ENCODE measurements around the gene CCNJ. TPM values are rescaled to one million over a fixed set of nuclear protein-coding genes. Genes with fewer than 3 reads are reported as not detected.

The CCNJ gene
- total and polyA plus RNA-seq, 2 of the 13 experiments (the other 11 are each of a cell fraction or from before 2014, with no cell fraction given): 14.1 to 21.5 TPM

DNA sequence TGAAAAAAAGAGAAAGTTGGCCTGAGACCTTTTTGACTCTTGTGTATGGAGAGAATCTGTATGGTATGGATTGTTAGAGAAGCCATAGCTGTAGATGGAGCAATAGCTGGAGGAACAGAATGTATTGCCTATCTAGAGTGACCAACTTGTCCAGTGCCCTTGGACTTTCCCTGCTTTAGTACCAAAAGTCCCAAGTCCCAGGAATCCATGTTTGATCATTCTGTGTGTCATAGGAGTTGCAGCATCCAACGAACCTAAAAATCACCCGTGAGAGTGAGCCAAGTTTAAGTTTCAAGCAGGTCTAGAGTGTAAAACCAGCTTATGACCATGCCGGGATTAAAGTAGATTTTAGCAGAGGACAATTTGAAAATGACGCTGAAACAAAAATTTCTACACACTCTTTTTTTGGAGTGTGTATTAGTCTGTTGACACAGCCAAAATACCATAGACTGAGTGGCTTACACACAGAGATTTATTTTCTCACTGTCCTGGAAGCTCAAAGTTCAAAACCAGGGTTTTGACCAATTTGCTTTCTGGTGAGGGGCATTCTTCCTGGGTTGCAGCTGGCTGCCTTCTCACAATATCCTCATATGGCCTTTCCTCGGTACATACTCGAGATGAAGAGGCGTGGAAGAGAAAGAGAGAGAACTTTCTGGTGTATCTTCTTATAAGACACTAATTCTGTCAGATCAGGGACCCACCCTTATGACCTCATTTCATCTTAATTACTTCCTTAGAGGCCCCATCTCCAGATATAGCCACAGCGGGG, 49.8 kb downstream of the CCNJ start (continued):
- TF ChIP-seq, protein P1, sequence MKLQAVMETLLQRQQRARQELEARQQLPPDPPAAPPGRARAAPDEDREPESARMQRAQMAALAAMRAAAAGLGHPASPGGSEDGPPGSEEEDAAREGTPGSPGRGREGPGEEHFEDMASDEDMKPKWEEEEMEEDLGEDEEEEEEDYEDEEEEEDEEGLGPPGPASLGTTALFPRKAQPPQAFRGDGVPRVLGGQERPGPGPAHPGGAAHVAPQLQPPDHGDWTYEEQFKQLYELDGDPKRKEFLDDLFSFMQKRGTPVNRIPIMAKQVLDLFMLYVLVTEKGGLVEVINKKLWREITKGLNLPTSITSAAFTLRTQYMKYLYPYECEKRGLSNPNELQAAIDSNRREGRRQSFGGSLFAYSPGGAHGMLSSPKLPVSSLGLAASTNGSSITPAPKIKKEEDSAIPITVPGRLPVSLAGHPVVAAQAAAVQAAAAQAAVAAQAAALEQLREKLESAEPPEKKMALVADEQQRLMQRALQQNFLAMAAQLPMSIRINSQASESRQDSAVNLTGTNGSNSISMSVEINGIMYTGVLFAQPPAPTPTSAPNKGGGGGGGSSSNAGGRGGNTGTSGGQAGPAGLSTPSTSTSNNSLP (IDR thresholded peaks at IDR 0.05; ENCODE audit: low read depth, low read length): no peak
- TF ChIP-seq, protein P2, sequence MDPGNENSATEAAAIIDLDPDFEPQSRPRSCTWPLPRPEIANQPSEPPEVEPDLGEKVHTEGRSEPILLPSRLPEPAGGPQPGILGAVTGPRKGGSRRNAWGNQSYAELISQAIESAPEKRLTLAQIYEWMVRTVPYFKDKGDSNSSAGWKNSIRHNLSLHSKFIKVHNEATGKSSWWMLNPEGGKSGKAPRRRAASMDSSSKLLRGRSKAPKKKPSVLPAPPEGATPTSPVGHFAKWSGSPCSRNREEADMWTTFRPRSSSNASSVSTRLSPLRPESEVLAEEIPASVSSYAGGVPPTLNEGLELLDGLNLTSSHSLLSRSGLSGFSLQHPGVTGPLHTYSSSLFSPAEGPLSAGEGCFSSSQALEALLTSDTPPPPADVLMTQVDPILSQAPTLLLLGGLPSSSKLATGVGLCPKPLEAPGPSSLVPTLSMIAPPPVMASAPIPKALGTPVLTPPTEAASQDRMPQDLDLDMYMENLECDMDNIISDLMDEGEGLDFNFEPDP (CRISPR knock-in tag; conservative IDR thresholded peaks at IDR 0.05): no peak
- TF ChIP-seq RFXANK (CRISPR knock-in tag; IDR thresholded peaks at IDR 0.05): no peak
- TF ChIP-seq ZNF607 (CRISPR knock-in tag; IDR thresholded peaks at IDR 0.05; ENCODE audit: borderline replicate concordance): no peak
- TF ChIP-seq TCF12 (IDR thresholded peaks at IDR 0.05): no peak
- TF ChIP-seq TCF12 (CRISPR knock-in tag; IDR thresholded peaks at IDR 0.05): no peak
- no peak for TF ChIP-seq ZKSCAN8 (CRISPR knock-in tag; IDR thresholded peaks at IDR 0.05; ENCODE audit: borderline replicate concordance)
- TF ChIP-seq HOXA5 (CRISPR knock-in tag; IDR thresholded peaks at IDR 0.05): no peak
- TF ChIP-seq, protein P3, sequence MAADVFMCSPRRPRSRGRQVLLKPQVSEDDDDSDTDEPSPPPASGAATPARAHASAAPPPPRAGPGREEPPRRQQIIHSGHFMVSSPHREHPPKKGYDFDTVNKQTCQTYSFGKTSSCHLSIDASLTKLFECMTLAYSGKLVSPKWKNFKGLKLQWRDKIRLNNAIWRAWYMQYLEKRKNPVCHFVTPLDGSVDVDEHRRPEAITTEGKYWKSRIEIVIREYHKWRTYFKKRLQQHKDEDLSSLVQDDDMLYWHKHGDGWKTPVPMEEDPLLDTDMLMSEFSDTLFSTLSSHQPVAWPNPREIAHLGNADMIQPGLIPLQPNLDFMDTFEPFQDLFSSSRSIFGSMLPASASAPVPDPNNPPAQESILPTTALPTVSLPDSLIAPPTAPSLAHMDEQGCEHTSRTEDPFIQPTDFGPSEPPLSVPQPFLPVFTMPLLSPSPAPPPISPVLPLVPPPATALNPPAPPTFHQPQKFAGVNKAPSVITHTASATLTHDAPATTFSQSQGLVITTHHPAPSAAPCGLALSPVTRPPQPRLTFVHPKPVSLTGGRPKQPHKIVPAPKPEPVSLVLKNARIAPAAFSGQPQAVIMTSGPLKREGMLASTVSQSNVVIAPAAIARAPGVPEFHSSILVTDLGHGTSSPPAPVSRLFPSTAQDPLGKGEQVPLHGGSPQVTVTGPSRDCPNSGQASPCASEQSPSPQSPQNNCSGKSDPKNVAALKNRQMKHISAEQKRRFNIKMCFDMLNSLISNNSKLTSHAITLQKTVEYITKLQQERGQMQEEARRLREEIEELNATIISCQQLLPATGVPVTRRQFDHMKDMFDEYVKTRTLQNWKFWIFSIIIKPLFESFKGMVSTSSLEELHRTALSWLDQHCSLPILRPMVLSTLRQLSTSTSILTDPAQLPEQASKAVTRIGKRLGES (CRISPR knock-in tag; IDR thresholded peaks at IDR 0.05; ENCODE audit: borderline replicate concordance): no peak
- TF ChIP-seq MAF1 (CRISPR knock-in tag; IDR thresholded peaks at IDR 0.05; ENCODE audit: borderline replicate concordance): no peak
- TF ChIP-seq GPN1 (CRISPR knock-in tag; IDR thresholded peaks at IDR 0.05; ENCODE audit: borderline replicate concordance): no peak
- TF ChIP-seq TOE1 (CRISPR knock-in tag; IDR thresholded peaks at IDR 0.05): no peak
- TF ChIP-seq, protein P4, sequence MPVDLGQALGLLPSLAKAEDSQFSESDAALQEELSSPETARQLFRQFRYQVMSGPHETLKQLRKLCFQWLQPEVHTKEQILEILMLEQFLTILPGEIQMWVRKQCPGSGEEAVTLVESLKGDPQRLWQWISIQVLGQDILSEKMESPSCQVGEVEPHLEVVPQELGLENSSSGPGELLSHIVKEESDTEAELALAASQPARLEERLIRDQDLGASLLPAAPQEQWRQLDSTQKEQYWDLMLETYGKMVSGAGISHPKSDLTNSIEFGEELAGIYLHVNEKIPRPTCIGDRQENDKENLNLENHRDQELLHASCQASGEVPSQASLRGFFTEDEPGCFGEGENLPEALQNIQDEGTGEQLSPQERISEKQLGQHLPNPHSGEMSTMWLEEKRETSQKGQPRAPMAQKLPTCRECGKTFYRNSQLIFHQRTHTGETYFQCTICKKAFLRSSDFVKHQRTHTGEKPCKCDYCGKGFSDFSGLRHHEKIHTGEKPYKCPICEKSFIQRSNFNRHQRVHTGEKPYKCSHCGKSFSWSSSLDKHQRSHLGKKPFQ (CRISPR knock-in tag; IDR thresholded peaks at IDR 0.05; ENCODE audit: insufficient replicate concordance): no peak
- TF ChIP-seq ZNF20 (CRISPR knock-in tag; IDR thresholded peaks at IDR 0.05): no peak
- TF ChIP-seq, protein P5, sequence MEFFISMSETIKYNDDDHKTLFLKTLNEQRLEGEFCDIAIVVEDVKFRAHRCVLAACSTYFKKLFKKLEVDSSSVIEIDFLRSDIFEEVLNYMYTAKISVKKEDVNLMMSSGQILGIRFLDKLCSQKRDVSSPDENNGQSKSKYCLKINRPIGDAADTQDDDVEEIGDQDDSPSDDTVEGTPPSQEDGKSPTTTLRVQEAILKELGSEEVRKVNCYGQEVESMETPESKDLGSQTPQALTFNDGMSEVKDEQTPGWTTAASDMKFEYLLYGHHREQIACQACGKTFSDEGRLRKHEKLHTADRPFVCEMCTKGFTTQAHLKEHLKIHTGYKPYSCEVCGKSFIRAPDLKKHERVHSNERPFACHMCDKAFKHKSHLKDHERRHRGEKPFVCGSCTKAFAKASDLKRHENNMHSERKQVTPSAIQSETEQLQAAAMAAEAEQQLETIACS (CRISPR knock-in tag; IDR thresholded peaks at IDR 0.05): no peak
- 0 out of 2 replicates have a peak, but pooled peaks have one; percentile 68 for TF ChIP-seq ZNF510 (CRISPR knock-in tag; IDR thresholded peaks at IDR 0.05; ENCODE audit: low read depth)
- TF ChIP-seq PHF8 (CRISPR knock-in tag; IDR thresholded peaks at IDR 0.05): no peak
- TF ChIP-seq ZNF317 (CRISPR knock-in tag; IDR thresholded peaks at IDR 0.05): peak; percentile 50; the same call in 1 of the 2 replicates
- peak; percentile 39; the same call in 1 of the 2 replicates for TF ChIP-seq REPIN1 (CRISPR knock-in tag; IDR thresholded peaks at IDR 0.05; ENCODE audit: borderline replicate concordance, low read depth)
- no peak for TF ChIP-seq JUN (CRISPR knock-in tag; IDR thresholded peaks at IDR 0.05)

Data from HepG2 (cell line).